Calu3 (cell line): Measurements from ENCODE around the gene GDNF. TPM values are rescaled to one million over a fixed set of nuclear protein-coding genes. Genes with fewer than 3 reads are reported as not detected.
"Not testable (repeated sequence)": the region's sequence is repeated elsewhere in the genome, so short reads cannot be mapped to it uniquely, and the experiment has no call there.

Source experiments
- BruUV-seq: library from RNA; stranded (reverse); fragments of 400-500 nt; replicated peaks from 2 replicates; lab custom pipeline; 2021; lab: Mats Ljungman, UMichigan
- CTCF ChIA-PET: fragments of 300-600 bp; sonication (Branson Sonifier 250); formaldehyde crosslinking; loops from one replicate; lab custom pipeline; 2022; ENCODE audit warnings: antibody characterized with exemption; lab: Charles Lee
- DNase-seq: peaks from one replicate; pipeline ENCODE4 v3.0.0; 2022
- H3K27ac Mint-ChIP-seq: one replicate; pipeline ENCODE4 v1.8.0; 2022; ENCODE audit warnings: mixed read lengths; ENCODE audit not compliant: unreplicated experiment
- H3K27me3 Mint-ChIP-seq: one replicate; pipeline ENCODE4 v1.8.0; 2022; ENCODE audit warnings: mixed read lengths; ENCODE audit not compliant: unreplicated experiment
- H3K36me3 Mint-ChIP-seq: one replicate; pipeline ENCODE4 v1.8.0; 2022; ENCODE audit warnings: mild to moderate bottlenecking, moderate library complexity, mixed read lengths; ENCODE audit not compliant: insufficient read depth, unreplicated experiment
- H3K4me1 Mint-ChIP-seq: one replicate; pipeline ENCODE4 v1.8.0; 2022; ENCODE audit warnings: mild to moderate bottlenecking, low read depth, mixed read lengths; ENCODE audit not compliant: unreplicated experiment
- H3K4me3 Mint-ChIP-seq: one replicate; pipeline ENCODE4 v1.8.0; 2022; ENCODE audit warnings: mild to moderate bottlenecking, low read depth, moderate library complexity, mixed read lengths; ENCODE audit not compliant: unreplicated experiment
- H3K9me3 Mint-ChIP-seq: one replicate; pipeline ENCODE4 v1.8.0; 2022; ENCODE audit warnings: low read depth, mixed read lengths; ENCODE audit not compliant: unreplicated experiment
- CTCF ChIP-seq: fragments of 200-600 bp; IDR thresholded peaks from one replicate; pipeline ENCODE4 v1.8.0; 2022; ENCODE audit warnings: antibody characterized with exemption; ENCODE audit not compliant: unreplicated experiment
- intact Hi-C: fragments of 100-400 bp; cut with micrococcal nuclease; formaldehyde crosslinking; loops from one replicate; pipeline ENCODE4 v1.10.0; 2022; ENCODE audit not compliant: unreplicated experiment
- total RNA-seq: library from RNA; stranded (reverse); gene quantifications from 2 replicates; pipeline ENCODE4 v1.2.3, GENCODE V29; 2022

Gene GDNF
- total RNA-seq, 1 experiment from 2014 or later, result not detected

GRCh38 chr5:37801521-37801920 lies 38.3 kb downstream of the GDNF start:
- Mint-ChIP-seq H3K27me3 (peaks cover 79% of the 10 kb centered on the region), H3K27ac (no peak overlapping the region), H3K9me3 (peaks cover 3% of the 10 kb centered on the region), H3K4me1 (no peaks in the 10 kb centered on the region), H3K36me3 (no peaks in the 10 kb centered on the region), H3K4me3 (no peak overlapping the region)
- no peak for DNase-seq
- CTCF ChIA-PET, result no interaction called here
- intact Hi-C loops, result no loop called here
- no TSS peak for BruUV-seq
- no peak for TF ChIP-seq CTCF

GRCh38 chr5:37799865-37800421 lies 39.9 kb downstream of the GDNF start:
- BruUV-seq, result no TSS peak
- H3K4me1 Mint-ChIP-seq, result no peaks in the 10 kb centered on the region
- H3K9me3 Mint-ChIP-seq, result peaks cover 3% of the 10 kb centered on the region
- CTCF ChIA-PET, result no interaction called here
- no peak overlapping the region for H3K4me3 Mint-ChIP-seq
- H3K36me3 Mint-ChIP-seq, result no peaks in the 10 kb centered on the region
- no peak overlapping the region for H3K27ac Mint-ChIP-seq
- H3K27me3 Mint-ChIP-seq, result peaks cover 67% of the 10 kb centered on the region
- no peak for TF ChIP-seq CTCF
- intact Hi-C loops, result no loop called here
- no peak for DNase-seq

- DNase-seq, H3K27ac Mint-ChIP-seq, H3K4me1 Mint-ChIP-seq, H3K36me3 Mint-ChIP-seq, BruUV-seq, intact Hi-C loops, H3K4me3 Mint-ChIP-seq, CTCF ChIA-PET: not testable (repeated sequence)
- H3K27me3 Mint-ChIP-seq, result peaks cover 58% of the 10 kb centered on the region
- H3K9me3 Mint-ChIP-seq, result peaks cover 15% of the 10 kb centered on the region
Observed at GRCh38 chr5:37796435-37796834, 43.4 kb downstream of the GDNF start.

- H3K36me3 Mint-ChIP-seq, intact Hi-C loops, DNase-seq, H3K4me1 Mint-ChIP-seq, CTCF ChIA-PET, H3K4me3 Mint-ChIP-seq, H3K27ac Mint-ChIP-seq, BruUV-seq: not testable (repeated sequence)
- H3K9me3 Mint-ChIP-seq, result peaks cover 15% of the 10 kb centered on the region
- peaks cover 47% of the 10 kb centered on the region for H3K27me3 Mint-ChIP-seq
Observed at GRCh38 chr5:37795292-37795691, 44.5 kb downstream of the GDNF start.

- CTCF ChIA-PET, result no interaction called here
- no peak for DNase-seq
- H3K27me3 Mint-ChIP-seq, result peaks cover 56% of the 10 kb centered on the region
- no peak overlapping the region for H3K27ac Mint-ChIP-seq
- H3K36me3 Mint-ChIP-seq, result no peaks in the 10 kb centered on the region
- no TSS peak for BruUV-seq
- H3K4me3 Mint-ChIP-seq, result no peak overlapping the region
- H3K9me3 Mint-ChIP-seq, result peaks cover 15% of the 10 kb centered on the region
- no peaks in the 10 kb centered on the region for H3K4me1 Mint-ChIP-seq
- TF ChIP-seq CTCF, result no peak
- intact Hi-C loops, result no loop called here
Observed at GRCh38 chr5:37792975-37793631, 46.7 kb downstream of the GDNF start.
